GM19351 (cell line): ENCODE data around the gene CARD9.
"Not testable (repeated sequence)": the region's sequence is repeated elsewhere in the genome, so short reads cannot be mapped to it uniquely, and the experiment has no call there.

Source experiments
- ATAC-seq: cut with Tn5 transposase; IDR thresholded peaks from one replicate; pipeline ENCODE4 v1.9.1; 2021; ENCODE audit warnings: mild to moderate bottlenecking, moderate library complexity; ENCODE audit not compliant: unreplicated experiment

The CARD9 gene

DNA sequence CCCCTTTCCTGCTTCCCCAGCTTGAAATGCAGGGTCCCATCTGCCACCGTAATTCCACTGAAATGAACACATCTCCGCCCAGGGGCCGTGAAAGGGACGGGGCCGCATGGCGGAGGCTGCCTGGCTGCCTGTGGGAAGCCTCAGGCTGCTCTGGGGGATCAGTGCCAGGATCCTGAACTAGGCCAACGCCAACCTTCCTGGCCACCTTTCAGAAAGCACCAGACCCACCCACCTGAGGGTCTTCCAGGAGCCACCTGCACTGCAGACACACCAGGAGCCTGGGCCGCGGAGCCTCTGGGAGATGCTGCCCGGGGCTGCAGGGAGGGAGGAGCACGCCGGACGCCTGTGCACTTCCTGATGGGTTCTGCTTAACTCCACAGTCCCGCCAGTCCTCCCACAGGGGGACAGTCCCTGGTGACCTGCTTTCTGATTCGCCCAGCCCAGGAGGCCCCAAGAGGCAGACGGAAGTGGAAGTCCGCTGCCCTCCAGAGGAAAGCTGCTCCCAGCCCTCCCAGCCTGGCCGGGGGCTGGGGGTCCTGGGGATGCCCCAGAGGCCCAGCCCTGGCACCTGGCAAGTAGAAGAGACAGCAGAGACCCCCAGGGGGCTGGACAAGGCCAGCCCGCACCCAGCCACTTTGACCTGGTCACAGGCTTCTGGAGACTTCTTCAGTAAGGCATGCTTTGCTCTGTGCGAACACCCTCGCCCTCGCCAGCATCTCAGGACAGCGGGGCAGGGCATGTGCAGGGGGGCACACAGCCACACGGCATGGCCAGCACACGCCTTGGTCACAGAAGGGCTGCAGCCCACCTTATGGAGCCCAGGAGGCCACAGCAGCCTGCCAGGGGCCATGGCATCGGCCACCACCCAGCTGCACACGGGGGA is at the start of gene CARD9:
CARD9 (minus strand) TSS at position 370 of the 883 bp plus-strand sequence. CDS start 1,591 bp downstream, outside the sequence.
- no peak for ATAC-seq

DNA sequence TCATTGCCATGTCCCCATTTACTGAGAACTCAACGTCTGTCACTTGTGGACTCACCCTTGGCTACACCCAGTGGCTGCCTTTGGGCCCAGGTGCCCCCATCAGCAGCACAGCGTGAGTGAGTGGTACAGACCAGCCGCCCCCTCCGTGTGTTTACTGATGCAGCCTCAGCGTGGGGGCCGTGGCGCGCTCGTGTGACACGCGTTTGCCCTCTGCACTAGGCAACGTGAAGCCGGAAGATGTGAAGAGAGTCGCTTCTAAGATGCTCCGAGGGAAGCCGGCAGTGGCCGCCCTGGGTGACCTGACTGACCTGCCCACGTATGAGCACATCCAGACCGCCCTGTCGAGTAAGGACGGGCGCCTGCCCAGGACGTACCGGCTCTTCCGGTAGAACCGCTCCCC is 49.4 kb upstream of the CARD9 start:
- ATAC-seq = no peak

DNA sequence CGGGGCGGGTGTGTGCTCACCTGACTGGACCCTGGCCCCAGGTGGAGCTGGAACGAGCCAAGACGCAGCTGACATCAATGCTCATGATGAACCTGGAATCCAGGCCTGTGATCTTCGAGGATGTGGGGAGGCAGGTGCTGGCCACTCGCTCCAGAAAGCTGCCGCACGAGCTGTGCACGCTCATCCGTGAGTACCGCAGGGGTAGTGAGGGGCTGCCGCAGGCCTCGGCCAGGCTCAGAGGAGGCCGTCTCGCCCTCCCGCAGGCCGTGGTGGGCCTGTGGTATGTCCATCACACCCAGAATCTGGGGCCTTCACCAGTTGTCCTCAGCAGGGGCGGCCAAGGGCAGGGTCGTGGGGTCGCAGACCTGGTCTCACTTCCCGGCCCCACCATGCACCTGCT is 48.3 kb upstream of the CARD9 start:
- ATAC-seq = no peak

DNA sequence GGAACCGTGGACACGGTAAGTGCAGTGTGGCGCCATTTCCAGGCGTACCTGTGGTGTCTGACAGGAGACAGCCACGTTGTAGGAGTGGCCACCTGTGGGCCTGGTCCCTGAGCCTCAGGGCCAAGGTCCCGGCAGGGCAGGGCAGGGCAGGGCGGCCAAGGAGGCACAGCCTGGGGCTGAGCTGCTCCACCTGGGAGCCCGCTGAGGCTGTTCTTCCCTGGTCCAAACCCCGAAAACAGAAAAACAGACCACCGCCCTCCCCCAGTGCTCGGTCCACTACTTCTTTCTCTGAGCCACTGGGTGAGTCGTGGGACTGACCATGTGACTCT is 45.6 kb upstream of the CARD9 start:
- ATAC-seq = no peak

DNA sequence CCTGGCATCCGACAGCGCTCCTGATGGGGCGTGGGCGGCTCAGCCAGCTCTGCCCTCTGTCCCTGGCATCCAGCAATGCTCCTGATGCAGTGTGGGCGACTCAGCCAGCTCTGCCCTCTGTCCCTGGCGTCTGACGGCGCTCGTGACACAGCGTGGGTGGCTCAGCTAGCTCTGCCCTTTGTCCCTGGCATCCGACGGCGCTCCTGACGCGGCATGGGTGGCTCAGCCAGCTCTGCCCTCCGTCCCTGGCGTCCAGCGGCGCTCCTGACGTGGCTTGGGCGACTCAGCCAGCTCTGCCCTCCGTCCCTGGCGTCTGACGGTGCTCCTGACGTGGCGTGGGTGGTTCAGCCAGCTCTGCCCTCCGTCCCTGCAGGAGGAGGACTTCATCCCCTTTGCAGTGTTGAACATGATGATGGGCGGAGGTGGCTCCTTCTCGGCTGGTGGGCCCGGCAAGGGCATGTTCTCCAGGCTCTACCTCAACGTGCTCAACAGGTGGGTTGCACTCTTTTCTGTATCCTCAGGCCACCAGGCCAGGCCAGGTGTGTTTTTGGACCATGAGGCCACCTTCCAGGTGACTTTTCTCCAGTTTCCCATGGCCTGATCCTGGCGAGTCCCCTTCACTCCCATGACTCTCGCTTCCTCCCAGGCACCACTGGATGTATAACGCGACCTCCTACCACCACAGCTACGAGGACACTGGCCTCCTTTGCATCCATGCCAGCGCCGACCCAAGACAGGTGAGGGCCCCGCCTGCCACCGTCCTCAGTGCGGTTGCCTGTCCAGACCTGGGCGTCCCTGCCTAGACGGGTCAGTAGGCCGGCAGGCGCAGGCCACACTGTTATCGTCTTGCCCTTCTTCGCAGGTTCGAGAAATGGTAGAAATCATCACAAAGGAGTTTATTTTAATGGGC is 45.0 kb upstream of the CARD9 start:
- ATAC-seq = no peak

- ATAC-seq = no peak
Observed at GRCh38 chr9:136416914-136417313, 43.4 kb upstream of the CARD9 start.

DNA sequence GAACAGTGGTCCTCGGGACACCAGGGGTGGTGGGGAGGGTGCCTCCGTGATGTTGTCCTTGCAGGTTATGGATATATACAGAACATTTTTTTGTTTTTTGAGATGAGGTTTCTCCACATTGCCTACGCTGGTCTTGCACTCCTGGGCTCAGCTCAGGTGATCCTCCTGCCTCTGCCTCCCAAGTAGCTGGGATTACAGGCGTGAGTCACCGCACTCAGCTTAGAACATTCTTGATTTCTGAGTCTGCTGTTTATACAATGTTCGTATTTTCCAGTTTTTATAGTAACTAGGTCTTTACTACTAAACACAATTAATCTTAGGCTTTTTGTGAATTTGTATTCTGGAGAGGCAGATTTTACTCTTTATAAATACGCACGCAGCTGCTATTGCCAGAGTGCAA is 43.0 kb upstream of the CARD9 start:
- no peak for ATAC-seq

GRCh38 chr9:136412962-136413361 is 39.5 kb upstream of the CARD9 start:
- ATAC-seq = no peak

GRCh38 chr9:136411378-136411777 is 37.9 kb upstream of the CARD9 start:
- ATAC-seq = no peak

GRCh38 chr9:136410500-136411287 is 37.2 kb upstream of the CARD9 start, which contains the start of the genes ENTR1 and PMPCA:
TSS of gene ENTR1 (minus strand) at chr9:136410614. CDS start at chr9:136410397, 217 bp downstream.
TSS of gene PMPCA (plus strand) at chr9:136410658. CDS start at chr9:136410669, 11 bp downstream.
- ATAC-seq = peak; percentile 82

- ATAC-seq = peak; percentile 22
Observed at GRCh38 chr9:136409557-136410455, 36.3 kb upstream of the CARD9 start.

DNA sequence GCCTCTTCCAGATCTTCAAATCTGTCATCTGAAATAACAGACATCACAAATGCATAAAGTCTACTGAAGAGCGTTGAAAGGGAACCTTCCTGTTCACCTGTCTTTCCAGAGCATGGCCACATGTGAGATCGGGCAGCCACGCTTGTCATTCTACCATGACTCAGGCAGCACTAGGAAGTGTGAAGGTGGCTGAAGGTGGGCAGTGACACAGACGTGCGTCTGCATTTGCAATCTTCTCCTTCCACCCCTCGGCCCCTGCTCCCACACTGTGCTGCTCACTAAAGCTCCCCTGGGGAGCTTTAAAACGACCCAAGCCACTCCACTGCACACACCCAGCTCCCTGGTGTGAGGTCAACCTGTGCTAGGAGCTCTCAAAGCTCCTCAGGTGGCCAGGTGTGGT is 34.4 kb upstream of the CARD9 start:
- ATAC-seq = no peak

- ATAC-seq = not testable (repeated sequence)
Observed at GRCh38 chr9:136407061-136407460, 33.6 kb upstream of the CARD9 start.

DNA sequence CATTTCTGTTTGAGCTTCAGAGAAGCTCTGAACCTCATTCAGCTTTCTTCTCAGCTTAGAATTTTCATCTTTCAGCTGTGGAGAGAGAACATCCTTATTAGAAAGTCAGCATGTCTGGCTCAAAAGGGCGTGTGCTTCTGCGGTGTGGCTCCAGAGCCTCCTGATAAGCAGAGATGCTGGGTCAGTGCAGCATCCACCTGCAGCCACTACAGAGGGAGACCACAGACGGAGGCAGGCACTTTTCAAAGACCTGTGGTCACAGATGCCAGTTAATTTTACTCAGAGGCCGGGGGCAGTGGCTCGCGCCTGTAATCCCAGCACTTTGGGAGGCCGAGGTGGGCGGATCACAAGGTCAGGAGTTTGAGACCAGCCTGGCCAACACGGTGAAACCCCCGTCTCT is 32.4 kb upstream of the CARD9 start:
- ATAC-seq = not testable (repeated sequence)

GRCh38 chr9:136405481-136405880 is 32.0 kb upstream of the CARD9 start:
- ATAC-seq = no peak

- no peak for ATAC-seq
Observed at GRCh38 chr9:136404801-136405136, 31.3 kb upstream of the CARD9 start.

GRCh38 chr9:136403915-136404800 is 30.7 kb upstream of the CARD9 start:
- ATAC-seq = no peak

DNA sequence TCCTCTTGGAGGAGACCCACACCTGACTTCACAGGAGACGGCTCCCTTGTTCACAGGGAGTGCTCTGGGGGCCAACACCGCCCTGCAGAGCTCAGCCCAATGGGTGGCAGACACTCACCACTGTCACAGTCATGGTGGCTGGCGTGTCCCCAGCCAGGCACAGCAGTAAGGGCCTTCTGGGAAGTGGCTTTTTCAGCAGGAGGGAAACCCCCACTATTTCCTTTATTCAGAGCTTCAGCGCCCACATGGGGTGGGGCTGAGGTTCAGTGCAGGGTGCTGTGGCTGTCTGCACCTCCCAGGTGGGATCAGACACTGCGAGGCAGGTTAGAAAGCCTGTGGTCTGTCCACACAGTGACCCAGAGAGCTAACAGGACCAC is 30.1 kb upstream of the CARD9 start:
- ATAC-seq = no peak

- no peak for ATAC-seq
Observed at GRCh38 chr9:136402067-136402466, 28.6 kb upstream of the CARD9 start.
